ENCODE data around the gene FGL2.
"Not testable (repeated sequence)": the region's sequence is repeated elsewhere in the genome, so short reads cannot be mapped to it uniquely, and the experiment has no call there.

FGL2 gene, protein sequence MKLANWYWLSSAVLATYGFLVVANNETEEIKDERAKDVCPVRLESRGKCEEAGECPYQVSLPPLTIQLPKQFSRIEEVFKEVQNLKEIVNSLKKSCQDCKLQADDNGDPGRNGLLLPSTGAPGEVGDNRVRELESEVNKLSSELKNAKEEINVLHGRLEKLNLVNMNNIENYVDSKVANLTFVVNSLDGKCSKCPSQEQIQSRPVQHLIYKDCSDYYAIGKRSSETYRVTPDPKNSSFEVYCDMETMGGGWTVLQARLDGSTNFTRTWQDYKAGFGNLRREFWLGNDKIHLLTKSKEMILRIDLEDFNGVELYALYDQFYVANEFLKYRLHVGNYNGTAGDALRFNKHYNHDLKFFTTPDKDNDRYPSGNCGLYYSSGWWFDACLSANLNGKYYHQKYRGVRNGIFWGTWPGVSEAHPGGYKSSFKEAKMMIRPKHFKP

GRCh38 chr7:77199013-77199966 is at the start of gene FGL2:
FGL2 (minus strand) TSS chr7:77199819; CDS start chr7:77199793, 26 bp downstream.
- DNase-seq (ENCODE audit: low read depth, low spot score): no peak

DNA sequence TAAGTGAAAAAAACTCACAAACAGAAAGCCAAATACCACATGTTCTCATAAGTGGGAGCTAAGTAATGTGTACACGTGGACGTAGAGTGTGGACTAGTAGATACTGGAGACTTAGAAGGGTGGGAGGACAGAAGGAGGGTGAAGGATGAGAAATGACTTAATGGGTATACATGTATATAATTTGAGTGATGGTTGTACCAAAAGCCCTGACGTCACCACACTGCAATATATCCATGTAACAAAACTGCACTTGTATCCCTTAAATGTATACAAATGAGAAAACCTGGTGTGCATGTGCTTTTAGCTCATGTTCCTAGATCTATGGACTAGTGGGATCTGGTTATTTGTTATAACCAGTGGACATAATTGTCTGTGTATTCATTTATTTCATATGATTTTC is 48.5 kb upstream of the FGL2 start:
- no peak for DNase-seq (ENCODE audit: low read depth, low spot score)

DNA sequence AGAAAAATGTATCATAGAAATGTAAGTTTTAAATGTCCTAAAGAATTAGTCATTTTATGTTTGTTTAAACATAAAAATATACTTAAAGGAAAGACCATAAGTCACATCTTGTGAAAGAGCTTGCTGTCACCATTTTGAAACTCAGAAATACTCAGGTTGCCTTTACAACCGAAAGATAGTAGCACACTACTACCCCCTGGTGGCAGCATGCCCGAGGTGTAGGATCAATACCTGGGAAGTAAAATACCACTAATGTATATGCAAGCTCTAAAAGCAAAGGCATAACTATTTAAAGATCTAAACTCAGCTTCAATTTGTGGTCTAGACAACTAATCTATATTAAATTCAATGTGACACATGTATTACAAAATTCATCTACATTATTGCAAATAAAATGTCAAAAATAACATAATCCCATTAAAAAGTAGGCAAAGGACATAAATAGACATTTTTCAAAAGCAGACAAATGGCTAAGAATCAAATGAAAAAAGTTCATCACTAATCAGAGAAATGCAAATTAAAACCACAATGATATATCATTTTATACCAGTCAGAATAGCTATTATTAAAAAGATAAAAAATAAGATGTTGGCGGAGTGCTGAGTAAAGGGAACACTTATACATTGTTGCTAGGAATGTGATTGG is 47.7 kb upstream of the FGL2 start:
- peak; percentile 81 for DNase-seq (ENCODE audit: low read depth, low spot score)

DNA sequence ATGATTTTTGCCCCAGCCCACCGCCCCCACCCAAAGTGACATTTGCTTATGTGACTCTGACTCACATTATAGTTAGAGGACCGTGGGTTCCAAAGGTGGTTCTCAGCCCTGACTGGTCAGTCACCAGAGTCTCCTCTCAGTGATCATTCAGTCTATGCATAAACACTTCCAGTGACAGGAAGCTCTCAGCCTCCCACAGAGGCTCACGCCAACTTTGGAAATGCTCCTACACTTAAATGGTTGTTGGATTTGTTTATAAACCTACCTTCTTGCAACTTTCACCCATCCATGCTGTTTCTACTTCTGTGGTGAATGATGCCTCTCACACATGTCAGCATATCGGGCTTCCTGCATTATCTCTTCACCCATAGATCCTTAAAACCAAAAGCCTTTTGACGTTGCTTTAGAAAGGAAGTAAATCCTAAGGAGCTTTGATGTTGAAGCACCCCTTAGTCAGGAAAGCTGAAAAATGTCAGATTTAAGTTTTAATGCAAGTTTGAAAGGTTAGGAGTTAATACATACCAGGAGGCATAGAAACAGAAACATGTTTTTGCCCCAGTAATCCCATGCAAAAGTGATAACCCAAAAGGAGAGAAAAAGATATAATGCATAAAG is 46.5 kb upstream of the FGL2 start:
- no peak for DNase-seq (ENCODE audit: low read depth, low spot score)

- DNase-seq (ENCODE audit: low read depth, low spot score): no peak
Measured at GRCh38 chr7:77245015-77245755, 45.6 kb upstream of the FGL2 start.

- DNase-seq (ENCODE audit: low read depth, low spot score): no peak
Measured at GRCh38 chr7:77244222-77244934, 44.8 kb upstream of the FGL2 start.

DNA sequence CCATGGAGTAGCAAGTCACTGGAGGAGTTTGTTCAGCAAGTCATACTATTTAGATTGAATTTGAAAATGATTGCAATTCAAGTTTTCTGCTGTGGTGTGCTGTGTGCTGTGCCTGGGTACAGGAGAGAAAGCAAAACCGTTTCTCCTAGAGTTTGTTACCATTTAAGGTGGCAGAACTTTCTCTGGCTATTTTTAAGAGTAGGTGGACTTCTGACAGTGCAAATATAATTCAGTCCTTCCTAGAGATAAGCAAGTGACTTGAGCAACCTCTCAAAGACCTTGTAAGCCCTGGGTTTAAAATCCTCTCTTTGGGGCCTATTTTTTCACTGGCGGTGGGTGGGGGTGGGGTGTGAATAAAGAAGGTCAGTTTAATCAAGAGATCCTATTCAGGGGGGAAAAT is 42.9 kb upstream of the FGL2 start:
- DNase-seq (ENCODE audit: low read depth, low spot score): no peak

GRCh38 chr7:77242068-77242467 is 42.4 kb upstream of the FGL2 start:
- no peak for DNase-seq (ENCODE audit: low read depth, low spot score)

DNA sequence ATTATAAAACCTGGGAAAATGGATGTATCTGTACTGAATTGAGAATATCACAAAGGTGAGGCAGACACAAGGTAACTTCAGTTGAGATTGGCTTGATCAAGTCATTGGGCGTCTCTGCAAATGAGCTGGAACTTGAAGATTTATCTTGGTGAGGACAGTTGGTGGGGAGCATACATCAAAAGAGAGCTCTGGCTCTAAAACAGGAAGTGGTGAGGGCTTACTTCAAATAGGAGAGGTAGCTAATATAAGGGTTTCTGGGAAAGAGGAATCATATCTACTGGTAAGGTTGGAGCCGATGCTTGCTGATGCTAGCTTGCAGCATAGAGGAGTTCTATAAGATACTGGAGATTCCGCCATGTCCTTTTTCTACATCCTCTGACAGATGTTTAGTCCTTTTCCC is 39.9 kb upstream of the FGL2 start:
- DNase-seq (ENCODE audit: low read depth, low spot score): no peak

- no peak for DNase-seq (ENCODE audit: low read depth, low spot score)
Measured at GRCh38 chr7:77238703-77239136, 39.1 kb upstream of the FGL2 start.

- no peak for DNase-seq (ENCODE audit: low read depth, low spot score)
Measured at GRCh38 chr7:77235276-77235675, 35.7 kb upstream of the FGL2 start.

- DNase-seq (ENCODE audit: low read depth, low spot score): no peak
Measured at GRCh38 chr7:77232467-77232866, 32.8 kb upstream of the FGL2 start.

GRCh38 chr7:77228795-77229194 is 29.2 kb upstream of the FGL2 start:
- not testable (repeated sequence) for DNase-seq (ENCODE audit: low read depth, low spot score)

GRCh38 chr7:77226357-77226839 is 26.8 kb upstream of the FGL2 start:
- no peak for DNase-seq (ENCODE audit: low read depth, low spot score)

- no peak for DNase-seq (ENCODE audit: low read depth, low spot score)
Measured at GRCh38 chr7:77223261-77223660, 23.6 kb upstream of the FGL2 start.

- no peak for DNase-seq (ENCODE audit: low read depth, low spot score)
Measured at GRCh38 chr7:77222819-77223218, 23.2 kb upstream of the FGL2 start.

DNA sequence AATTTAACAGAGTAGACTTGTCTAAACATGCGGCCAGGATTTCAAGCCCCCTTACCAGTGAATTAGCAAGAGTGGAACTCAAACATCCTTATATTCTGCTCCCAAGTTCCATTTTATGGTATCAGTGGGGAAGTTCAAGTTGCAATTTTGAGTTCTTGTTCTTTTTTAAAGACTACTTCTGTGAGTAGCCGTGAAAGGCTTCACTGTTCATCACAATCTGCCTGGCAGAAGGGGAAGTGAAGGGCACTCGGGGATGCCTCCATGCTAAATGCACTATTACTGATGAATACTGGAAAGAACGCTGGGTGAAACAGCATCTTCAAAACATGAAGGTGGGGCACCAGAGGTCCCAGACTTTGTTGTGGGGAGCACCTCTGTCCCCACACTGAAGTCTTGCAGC is 22.4 kb upstream of the FGL2 start:
- no peak for DNase-seq (ENCODE audit: low read depth, low spot score)

DNA sequence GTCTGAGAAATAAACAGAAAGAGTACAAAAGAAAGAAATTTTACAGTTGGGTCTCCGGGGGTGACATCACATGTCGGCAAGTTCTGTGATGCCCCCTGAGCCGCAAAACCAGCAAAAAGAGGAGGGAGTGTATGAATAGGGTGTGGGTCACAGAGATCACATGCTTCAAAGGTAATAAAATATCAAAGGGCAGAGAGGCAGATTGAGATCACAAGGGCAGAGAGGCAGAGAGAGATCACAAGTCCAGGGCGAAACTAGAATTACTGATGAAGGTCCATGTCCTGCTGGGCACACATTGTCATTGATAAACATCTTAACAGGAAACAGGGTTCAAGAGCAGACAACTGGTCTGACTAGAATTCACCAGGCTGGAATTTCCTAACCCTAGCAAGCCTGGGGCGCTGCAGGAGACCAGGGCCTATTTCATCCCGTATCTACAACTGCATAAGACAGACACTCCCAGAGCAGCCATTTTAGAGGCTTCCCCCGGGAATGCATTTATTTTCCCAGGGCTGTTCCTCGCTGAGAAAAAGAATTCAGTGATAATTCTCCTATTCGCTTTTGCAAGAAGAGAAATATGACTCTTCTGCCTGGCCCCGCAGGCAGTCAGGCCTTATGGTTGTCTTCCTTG is 20.2 kb upstream of the FGL2 start:
- DNase-seq (ENCODE audit: low read depth, low spot score): not testable (repeated sequence)

GRCh38 chr7:77217474-77218185 is 18.0 kb upstream of the FGL2 start:
- DNase-seq (ENCODE audit: low read depth, low spot score): no peak
